ENCODE measurements around the gene OSMR. TPM values are rescaled to one million over a fixed set of nuclear protein-coding genes. Genes with fewer than 3 reads are reported as not detected.

The OSMR gene
- total and polyA plus RNA-seq, 2 of the 13 experiments (the other 11 are each of a cell fraction or from before 2014, with no cell fraction given) = 21.3 to 86.5 TPM

- TF ChIP-seq HMGXB3 (CRISPR knock-in tag; IDR thresholded peaks at IDR 0.05; ENCODE audit: borderline replicate concordance) (peak; percentile 75; the same call in 1 of the 2 replicates), PLRG1 (conservative IDR thresholded peaks at IDR 0.05) (no peak), TFE3 (CRISPR knock-in tag; IDR thresholded peaks at IDR 0.05) (peak; percentile 39; the same call in 1 of the 2 replicates), THRA (CRISPR knock-in tag; IDR thresholded peaks at IDR 0.05; ENCODE audit: borderline replicate concordance) (peak; percentile 70; the same call in 1 of the 2 replicates), ZNF788 (CRISPR knock-in tag; IDR thresholded peaks at IDR 0.05; ENCODE audit: borderline replicate concordance) (peak; percentile 36; the same call in 1 of the 2 replicates), KDM1A (CRISPR knock-in tag; IDR thresholded peaks at IDR 0.05) (peak; percentile 60; the same call in 1 of the 2 replicates), TEAD2 (CRISPR knock-in tag; IDR thresholded peaks at IDR 0.05) (no peak), KIAA2018 (CRISPR knock-in tag; IDR thresholded peaks at IDR 0.05; ENCODE audit: borderline replicate concordance) (no peak), HMG20B (CRISPR knock-in tag; conservative IDR thresholded peaks at IDR 0.05) (peak; percentile 68; the same call in 1 of the 2 replicates), GABPA (IDR thresholded peaks at IDR 0.05; ENCODE audit: low read depth, low read length) (no peak), GABPA (CRISPR knock-in tag; IDR thresholded peaks at IDR 0.05; ENCODE audit: low read depth) (no peak), PHF21A (CRISPR knock-in tag; IDR thresholded peaks at IDR 0.05) (peak; percentile 85), HNF4A (CRISPR knock-in tag; IDR thresholded peaks at IDR 0.05) (peak; percentile 87), YEATS2 (CRISPR knock-in tag; IDR thresholded peaks at IDR 0.05; ENCODE audit: borderline replicate concordance) (peak; percentile 64; the same call in 1 of the 2 replicates), GATA4 (IDR thresholded peaks at IDR 0.05; ENCODE audit: borderline replicate concordance, low read depth) (no peak)
Observed at GRCh38 chr5:38830521-38831051, 15.2 kb upstream of the OSMR start (continued).
